Renal cortex interstitium (tissue), 11 donors: ENCODE measurements around the gene MAPK1. TPM values are rescaled to one million over a fixed set of nuclear protein-coding genes. Genes with fewer than 3 reads are reported as not detected.
A peak's percentile ranks its signal among the peaks of the same experiment; 100 is the strongest.
"Not testable (repeated sequence)": the region's sequence is repeated elsewhere in the genome, so short reads cannot be mapped to it uniquely, and the experiment has no call there.

ENCODE experiments used
- DNase-seq, 11 donors: peaks; one replicate each; pipeline ENCODE4 v3.0.0-alpha.2; 2013; ENCODE audit warnings: low read depth in 9 of 11, low spot score in 4 of 11; ENCODE audit errors: extremely low read depth in 1 of 11
- polyA plus RNA-seq, 3 donors: library from polyadenylated mRNA; unstranded; fragments of 120-200 nt; gene quantifications; one replicate each; pipeline ENCODE4 v1.2.1, GENCODE V29; 2013; ENCODE audit not compliant: insufficient read length in 3 of 3

Gene MAPK1
- polyA plus RNA-seq, 3 donors = 121 to 140 (median 128) TPM

DNA sequence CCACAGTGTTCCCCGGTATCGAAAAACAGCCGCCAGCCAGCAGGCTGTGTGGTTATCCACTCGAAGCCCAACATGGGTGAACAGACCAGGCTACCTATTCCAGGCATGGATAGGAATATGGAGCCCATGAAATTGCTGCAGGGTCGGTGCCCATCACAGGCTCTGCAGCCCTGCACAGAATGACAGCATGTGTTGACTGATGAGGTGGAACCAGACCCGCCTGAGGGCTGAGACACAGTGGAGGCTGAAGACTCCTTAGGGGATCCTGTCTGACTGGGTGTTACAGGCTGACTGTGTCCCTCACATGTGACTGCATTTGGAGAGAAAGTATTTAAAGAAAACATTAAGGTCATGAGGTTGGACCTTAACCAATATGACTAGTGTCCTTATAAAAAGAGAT, 125.7 kb downstream of the MAPK1 start:
- no peak for DNase-seq

DNA sequence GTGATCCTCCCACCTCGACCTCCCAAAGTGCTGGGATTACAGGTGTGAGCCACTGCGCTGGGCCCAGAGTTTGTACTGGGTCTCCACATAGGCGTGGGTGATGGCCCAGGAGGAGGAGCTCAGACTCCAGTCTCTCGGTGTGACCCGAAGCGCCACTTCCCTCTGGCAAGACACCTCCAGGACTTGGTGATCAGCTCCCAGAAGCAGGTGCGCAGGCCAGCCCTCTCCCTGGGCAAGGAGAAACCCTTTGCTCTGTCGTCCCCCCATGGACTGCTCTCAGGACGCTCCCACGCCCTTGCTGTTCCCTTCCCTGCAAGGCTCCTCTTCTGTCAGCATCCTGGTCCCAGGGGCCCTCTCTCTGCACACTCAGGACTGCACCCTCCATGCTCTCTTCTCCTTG, 126.4 kb downstream of the MAPK1 start:
- DNase-seq = no peak

DNA sequence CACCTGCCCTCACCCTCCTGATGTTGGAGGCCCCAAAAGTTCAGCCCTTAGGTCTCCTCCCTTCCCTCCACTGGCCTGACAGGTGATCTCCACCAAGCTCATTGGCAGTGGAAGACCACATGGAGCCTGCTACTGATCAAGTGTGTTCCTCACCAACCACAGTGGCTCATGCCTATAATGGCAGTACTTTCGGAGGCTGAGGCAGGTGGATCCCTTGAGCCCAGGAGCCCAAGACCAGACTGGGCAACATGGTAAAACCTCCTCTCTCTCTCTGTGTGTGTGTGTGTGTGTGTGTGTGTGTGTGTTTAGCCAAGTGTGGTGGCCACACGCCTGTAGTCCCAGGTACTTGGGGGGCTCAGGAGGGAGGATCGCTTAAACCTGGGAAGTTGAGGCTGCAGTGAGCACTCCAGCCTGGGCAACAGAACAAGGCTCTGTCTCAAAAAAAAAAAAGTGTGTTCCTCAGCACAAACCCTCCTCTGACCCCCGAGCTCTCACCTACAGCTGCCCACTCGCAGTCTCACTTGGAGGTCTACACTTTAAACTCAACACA, 127.5 kb downstream of the MAPK1 start:
- no peak for DNase-seq

DNA sequence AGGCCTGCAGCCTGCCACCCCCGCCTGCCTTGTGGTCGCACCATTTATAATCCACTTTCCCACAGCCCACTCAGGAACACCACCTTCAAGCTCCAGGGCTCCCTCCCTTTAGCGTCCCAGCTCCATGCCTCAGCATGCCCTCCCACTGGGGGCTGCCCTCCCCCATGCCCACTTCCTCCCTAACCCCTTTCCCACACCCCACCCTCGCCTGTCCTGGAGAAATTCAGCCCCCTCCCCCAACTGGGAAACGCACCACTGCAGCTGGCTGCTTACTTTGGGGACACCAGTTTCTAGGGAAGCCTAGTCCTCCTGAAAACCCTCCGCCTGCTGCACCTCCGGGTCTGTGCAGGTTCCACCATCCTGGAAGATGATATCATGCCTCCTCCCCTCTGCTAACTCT, 128.5 kb downstream of the MAPK1 start:
- no peak for DNase-seq

DNA sequence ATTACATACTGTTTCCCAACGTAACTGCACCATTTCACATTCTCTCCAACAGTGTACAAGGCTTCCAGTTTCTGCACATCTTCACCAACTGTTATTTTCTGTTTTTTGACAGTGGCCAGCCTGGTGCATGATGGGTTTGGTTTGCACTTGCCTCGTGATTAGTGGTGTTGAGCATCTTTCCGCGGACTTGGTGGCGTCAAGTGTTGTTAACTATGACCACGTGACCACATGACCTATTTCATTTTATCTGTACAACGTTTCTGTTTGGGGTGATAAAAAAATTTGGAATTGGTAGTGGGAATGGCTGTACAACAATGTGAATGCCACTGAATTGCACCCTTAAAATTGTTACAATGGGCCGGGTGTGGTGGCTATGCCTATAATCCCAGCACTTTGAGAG, 129.4 kb downstream of the MAPK1 start:
- DNase-seq = no peak

DNA sequence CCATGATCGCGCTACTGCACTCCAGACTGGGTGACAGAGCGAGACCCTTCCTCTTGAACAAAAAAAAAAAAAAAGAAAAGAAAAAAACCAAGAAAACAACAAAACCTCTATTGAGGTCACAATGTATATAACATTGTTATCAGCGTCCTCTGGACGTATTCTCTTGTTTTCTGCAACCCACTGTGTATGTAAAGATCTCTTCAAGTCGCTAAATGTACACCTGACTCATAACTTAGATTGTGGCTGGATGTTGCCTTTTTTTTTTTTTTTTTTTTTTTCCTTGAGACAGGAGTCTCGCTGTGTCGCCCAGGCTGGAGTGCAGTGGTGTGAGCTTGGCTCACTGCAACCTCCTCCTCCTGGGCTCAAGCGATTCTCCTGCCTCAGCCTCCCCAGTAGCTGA, 130.5 kb downstream of the MAPK1 start:
- DNase-seq = no peak

DNA sequence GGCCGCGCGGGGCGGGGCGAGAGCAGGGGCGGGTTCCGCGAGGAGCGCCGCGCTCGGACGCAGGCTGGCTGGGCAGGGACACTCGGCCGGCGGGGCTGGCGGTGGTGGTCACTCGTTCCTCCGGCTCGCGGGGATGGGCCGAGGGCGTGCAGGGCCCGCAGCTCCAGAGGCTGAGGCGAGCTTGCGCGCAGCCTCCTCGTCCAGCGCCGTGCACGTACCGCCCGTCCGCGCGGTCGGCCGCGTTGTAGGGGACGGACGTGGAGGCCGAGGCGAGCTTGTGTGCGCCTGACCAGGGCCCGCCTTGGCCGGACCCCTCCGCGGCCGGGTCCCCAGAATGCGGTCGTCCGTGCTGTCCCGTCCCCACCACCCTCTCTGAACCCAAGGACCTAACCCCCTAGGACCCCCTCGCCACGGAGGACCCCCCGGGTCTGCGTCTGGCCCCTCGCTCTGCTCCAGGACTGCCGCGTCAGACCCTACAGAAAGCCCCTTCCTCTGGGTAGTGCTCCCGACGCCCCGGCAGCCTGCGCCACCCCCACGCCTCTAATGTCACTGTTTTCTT, 131.3 kb downstream of the MAPK1 start:
- no peak for DNase-seq

DNA sequence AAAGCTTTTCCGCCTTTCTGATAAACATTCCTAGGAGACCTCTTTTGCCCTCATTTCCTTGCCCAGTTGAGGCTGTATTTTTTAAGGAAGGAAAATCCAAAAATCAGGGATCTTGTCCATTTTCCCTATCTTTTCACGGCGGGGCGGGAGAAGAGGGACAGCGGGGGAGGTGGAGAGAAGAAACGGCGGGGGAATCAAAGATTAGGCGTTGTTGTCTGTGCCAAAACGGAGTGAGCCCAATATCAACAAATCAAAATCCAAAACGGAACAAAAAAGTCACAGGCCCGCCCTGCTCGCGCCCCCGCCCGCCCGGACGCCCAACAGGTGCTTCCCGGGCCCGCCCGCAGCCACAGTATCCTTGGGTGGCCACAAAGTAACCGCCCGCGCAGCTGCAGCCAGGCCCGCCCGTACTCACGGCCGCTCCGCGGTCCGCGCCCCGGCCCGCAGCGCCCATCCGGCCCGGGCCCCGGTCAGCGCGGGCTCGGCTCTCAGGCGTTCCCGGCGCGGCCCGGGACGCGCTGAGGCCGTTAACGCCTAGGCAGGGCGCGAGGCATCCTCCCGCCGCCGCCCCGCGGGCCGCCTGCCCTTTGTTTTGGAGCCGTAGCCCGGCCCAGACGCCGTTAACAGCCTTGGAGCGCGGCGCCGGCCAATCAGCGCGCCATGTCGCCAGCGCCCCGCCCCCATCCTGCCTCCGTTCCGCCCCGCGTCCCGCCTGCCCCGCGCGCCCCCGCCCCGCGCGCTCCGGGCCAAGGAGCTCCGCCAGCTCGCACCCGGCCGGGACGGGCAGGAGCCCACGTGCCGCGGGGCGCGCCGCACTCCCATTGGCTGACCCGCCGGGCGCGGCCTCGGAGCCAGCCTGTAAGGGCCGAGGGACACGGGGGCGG, 132.0 kb downstream of the MAPK1 start, which contains the start of gene YPEL1:
TSS of gene YPEL1 (minus strand) at position 595 of the 884 bp plus-strand sequence. CDS start 25,050 bp downstream, outside the sequence.
- peak; percentile 85 to 99 (median 97) for DNase-seq

DNA sequence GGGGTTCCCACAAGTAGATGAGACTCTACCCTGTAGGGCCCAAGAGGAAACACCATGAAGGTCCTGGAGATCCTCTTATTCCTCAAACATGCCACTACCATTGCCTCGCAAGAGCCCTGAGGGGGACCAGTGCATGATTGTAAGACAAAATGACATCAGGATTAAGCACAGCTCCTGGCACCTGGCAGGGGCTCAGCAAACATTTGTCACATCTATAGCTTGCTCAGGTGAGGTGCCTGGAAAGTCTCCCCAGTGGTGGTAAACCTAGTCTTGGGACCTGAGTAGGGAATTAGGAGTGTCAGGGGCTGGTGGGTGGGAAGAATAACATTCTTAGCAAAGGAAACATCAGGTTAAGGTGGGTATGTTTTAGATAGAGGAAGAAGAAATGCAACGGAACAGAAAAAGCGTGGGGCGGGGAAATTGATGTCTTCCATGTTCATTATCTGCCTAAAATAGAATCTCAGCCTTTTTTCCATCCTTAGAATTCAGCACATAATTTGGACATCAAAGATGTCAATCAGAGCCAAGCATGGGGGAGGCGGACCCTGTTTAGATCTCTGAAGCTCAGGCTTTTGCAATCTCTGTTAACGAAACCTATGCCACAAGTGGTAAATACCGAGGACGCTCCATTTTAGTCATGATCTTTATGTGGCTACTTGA, 132.8 kb downstream of the MAPK1 start:
- DNase-seq = no peak

DNA sequence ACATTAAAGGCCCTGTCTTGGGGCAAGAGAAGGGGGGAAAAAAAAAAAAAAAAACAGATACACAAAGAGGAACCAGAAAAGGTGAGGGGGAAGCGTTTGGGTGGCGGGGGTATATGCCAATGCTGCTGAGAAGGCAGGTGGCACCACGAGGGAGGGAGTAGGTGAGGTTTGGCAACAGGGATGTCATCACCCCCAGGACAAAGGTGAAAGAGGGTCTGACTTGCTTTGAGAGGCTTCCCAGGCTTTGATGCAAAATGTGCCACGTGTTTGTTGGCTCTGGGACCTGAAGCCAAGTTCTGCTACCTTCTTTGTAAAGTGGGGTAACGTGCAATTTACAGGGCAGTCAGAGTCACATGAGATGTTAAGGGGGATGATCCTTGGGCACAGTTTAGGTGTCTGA, 135.9 kb downstream of the MAPK1 start:
- DNase-seq = no peak

DNA sequence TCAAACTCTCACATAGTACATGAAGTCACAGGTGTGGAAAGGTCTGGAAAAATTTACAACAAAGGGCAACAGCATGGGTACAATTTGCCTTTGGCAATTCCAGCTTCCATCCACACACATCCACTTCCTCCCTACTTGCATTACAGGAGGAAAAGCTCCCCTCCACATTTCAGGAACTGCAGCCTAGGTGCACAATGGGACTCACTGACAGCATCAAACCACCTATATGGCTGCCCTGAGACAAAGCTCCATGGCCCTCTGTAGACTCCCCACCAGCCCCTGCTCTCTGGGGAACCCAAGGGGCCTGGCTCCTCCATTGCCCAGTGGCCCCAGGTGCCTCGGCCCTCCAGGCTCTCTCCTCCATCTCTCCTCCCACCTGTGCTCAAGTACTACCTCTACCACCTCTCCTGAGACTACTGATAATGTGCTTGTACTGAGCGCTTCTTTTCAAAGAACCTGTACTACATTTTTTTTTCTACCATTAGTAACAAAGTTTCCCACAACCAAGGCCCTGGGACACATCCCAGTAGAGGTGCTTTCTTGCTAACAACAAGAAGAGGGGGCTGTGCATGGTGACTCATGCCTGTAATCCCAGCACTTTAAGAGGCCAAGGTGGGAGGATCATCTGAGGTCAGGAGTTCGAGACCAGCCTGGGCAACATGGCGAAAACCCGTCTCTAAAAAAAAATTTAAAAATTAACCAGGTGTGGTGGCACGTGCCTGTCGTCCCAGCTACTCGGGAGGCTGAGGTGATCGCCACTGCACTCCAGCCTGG, 136.7 kb downstream of the MAPK1 start:
- DNase-seq = no peak

DNA sequence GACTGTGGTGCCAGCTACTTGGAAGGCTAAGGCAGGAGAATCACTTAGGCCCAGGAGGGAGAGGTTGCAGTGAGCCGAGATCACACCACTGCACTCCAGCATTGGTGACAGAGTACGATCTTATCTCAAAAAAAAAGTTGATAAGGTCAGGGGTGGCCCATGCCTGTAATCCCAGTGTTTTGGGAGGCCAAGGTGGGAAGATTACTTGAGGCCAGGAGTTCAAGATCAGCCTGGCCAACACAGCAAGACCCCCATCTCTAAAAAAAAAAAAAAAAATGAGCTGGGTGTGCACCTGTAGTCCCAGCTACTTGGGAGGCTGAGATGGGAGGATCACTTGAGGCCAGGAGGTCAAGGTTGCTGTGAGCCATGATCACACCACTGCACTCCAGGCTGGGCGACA, 138.3 kb downstream of the MAPK1 start:
- DNase-seq = not testable (repeated sequence)

DNA sequence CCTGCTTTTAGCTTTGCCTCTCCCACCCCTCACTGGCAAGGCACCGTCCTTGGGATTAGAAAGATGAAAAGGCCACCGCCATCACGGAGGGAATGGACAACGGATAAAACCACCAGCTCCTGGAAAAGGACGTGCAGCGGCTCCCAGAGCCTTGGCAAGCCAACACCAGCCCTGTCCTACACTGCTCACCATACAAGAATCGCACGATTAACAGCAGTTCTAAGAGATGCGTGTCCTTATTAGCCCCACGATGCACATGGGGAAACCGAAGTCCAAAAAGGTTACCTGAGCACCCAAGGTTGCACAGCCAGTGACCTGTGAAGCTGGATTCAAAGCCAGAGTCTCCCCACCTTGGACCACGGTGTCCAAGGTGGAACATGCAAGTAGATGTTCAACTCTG, 139.2 kb downstream of the MAPK1 start:
- DNase-seq = no peak

DNA sequence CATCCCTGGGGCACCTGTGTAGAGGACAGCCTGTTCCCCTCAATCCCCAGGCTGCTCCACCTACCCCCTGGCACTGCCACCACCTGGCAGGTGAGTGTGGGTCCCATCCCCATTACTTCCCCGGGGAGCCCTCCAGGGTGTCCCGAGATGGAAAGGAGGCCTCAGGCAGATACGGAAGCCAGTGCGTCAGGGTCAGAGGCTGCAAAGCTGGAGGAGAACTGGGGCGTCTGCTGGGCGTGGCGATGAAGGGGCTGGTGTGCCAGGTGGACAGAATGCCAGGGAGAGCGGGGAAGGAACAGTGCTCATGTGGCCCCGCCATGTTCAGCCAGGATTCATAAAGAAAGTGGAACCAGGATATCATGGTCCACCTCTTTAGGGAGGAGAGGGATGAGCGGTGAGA, 139.7 kb downstream of the MAPK1 start:
- DNase-seq = no peak

DNA sequence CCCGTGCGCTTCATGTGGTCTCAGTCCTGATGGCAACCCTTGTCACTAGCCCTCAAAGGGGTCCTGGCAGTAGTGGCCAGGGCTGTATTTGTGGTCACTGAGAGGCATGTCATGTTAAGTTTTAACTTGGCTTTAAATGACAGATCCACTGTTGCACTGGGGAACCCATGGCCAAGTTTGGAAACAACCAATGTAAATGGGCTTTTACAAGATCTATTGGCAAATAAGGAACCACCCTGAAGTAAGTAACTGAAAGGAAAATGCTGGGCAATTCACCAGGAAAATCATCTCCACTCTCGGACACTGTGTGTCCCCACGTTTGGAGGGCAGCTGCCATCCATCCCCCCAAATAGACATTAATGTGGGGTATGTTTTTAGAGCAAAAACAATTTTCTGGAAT, 140.3 kb downstream of the MAPK1 start:
- no peak for DNase-seq

DNA sequence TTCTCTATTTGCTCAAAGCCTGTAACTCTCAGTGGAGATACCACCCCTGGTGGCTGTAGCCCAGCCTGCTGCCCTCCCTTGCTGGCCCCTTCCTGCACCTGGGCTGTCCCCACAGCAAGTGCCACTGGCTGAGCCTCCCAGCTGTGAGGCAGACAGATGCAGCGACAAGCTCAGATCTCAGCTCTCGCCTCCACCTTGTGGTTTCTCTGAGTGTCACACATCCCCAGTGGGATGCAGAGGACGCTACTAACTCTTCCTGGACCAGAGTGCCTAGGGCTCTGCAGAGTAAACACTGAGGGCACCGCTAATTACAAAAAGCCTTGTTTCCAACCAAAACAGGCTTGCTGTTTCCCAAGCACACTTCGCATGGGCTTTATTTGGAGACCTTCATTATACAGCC, 140.8 kb downstream of the MAPK1 start:
- DNase-seq = no peak

DNA sequence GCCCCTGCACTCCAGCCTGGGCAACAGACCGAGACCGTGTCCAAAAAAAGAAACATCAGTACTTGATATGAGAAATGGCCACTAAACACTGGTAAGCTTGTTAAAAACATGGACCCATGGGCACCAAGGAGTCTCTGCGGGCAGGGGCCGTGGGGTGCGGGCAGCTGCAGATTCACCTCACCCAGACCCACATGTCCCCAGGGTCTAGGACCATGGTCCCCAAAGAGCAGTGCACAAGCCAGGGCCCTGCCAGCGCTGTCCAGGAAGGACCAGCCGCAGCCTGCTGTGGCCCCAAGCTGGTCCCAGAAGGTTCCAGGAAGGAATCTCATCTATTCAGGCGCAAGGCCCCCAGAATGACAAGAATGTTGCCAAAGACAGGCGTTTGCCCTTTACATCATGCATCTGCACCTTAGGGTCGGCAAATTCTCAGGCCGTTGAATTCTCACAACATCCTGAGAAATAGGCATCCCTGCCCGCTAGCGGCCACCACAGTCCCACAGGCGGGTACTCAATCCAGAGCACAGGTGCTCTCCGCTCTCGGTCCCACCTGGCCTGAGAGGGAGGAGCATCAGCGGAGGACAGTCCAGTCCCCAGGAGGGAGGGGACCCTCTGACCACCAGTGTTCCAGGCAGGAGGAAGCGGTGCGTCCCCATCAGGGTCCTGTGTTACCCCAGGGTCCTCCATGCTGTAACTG, 141.3 kb downstream of the MAPK1 start:
- no peak for DNase-seq

DNA sequence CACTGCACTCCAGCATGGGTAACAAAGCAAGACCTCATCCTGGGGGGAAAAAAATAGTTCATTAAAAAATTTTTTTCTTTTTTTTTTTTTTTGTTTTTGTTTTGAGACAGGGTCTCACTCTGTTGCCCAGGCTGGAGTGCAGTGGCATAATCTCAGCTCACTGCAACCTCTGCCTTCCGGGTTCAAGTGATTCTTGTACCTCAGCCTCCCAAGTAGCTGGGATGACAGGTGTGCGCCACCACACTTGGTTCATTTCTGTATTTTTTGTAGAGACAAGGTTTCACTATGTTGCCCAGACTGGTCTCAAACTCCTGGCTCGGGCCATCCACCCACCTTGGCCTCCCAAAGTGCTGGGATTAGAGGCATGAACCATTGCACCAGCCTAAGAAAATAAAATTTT, 142.9 kb downstream of the MAPK1 start:
- not testable (repeated sequence) for DNase-seq
